Left lung (tissue), 10 donors: Measurements from ENCODE around the gene CRKL. TPM values are rescaled to one million over a fixed set of nuclear protein-coding genes. Genes with fewer than 3 reads are reported as not detected.

Experiments used
- ATAC-seq: fragments of 200-7000 bp; cut with Tn5 transposase; one replicate; pipeline ENCODE4 v1.9.1; 2020; ENCODE audit warnings: moderate library complexity
- DNase-seq, 4 donors: peaks; one replicate each; pipeline ENCODE4 v3.0.0-alpha.2; 2013 to 2020
- H3K27ac ChIP-seq, 2 donors: fragments of 200-600 bp; sonication (generic) in 1 of 2; one replicate each; pipeline versions ENCODE4 v1.5.0 to v1.8.0; 2020 to 2021
- H3K27me3 ChIP-seq, 2 donors: fragments of 200-600 bp; sonication (generic) in 1 of 2; one replicate each; pipeline versions ENCODE4 v1.5.0 to v1.8.0; 2020 to 2021
- H3K36me3 ChIP-seq, 2 donors: fragments of 200-600 bp; sonication (generic) in 1 of 2; one replicate each; pipeline versions ENCODE4 v1.5.0 to v1.8.0; 2020 to 2021
- H3K4me1 ChIP-seq, 2 donors: fragments of 200-600 bp; one replicate each; pipeline ENCODE4 v1.8.0; 2021
- H3K4me3 ChIP-seq, 2 donors: fragments of 200-600 bp; sonication (generic) in 1 of 2; one replicate each; pipeline versions ENCODE4 v1.5.0 to v1.8.0; 2020 to 2021; ENCODE audit warnings: mild to moderate bottlenecking in 1 of 2
- H3K9me3 ChIP-seq, 2 donors: fragments of 200-600 bp; sonication (generic) in 1 of 2; one replicate each; pipeline versions ENCODE4 v1.5.0 to v1.8.0; 2020 to 2021
- CTCF ChIP-seq, 2 donors: fragments of 200-600 bp; sonication (generic) in 1 of 2; IDR thresholded peaks; one replicate each; pipeline versions ENCODE4 v1.5.0 to v1.8.0; 2021; ENCODE audit warnings: antibody characterized with exemption in 2 of 2
- intact Hi-C, 2 donors: fragments of 100-400 bp; cut with DNase I; formaldehyde crosslinking; loops; one replicate each; pipeline versions ENCODE4 v1.11.2 to v1.14.2; 2022
- polyA plus RNA-seq, 6 donors: library from polyadenylated mRNA; unstranded; fragments of 120-200 nt; gene quantifications; one replicate each; pipeline ENCODE4 v1.2.1, GENCODE V29; 2013; ENCODE audit not compliant: insufficient read length in 6 of 6
- total RNA-seq, 2 donors: library from RNA; stranded (reverse); fragmentation: NEBNext Ultra II Directional; extraction: Animal tissue kit (Norgen Biotek cat#: 25700); gene quantifications; one replicate each; pipeline ENCODE4 v1.2.1, GENCODE V29; 2021
- donor health status: DM: no; HTN: yes; CAD: no.
- donor health status: DM: no; HTN: no; CAD: no.

The CRKL gene
- total and polyA plus RNA-seq, 8 donors: 56.7 to 67.4 (median 64.8) TPM

GRCh38 chr22:20998411-20999336 lies 81.5 kb downstream of the CRKL start:
- TF ChIP-seq CTCF (IDR thresholded peaks at IDR 0.05): no peak
- peaks cover 18 to 34% of the 10 kb centered on the region in 2 donors for H3K4me1 ChIP-seq
- no peak overlapping the region for H3K4me3 ChIP-seq
- no peak for ATAC-seq
- no peak overlapping the region for H3K27ac ChIP-seq
- H3K9me3 ChIP-seq: no peaks in the 10 kb centered on the region
- H3K36me3 ChIP-seq: peaks cover 0 to 68% of the 10 kb centered on the region in 2 donors
- H3K27me3 ChIP-seq: no peaks in the 10 kb centered on the region
- intact Hi-C loops: no loop called here
- no peak for DNase-seq

GRCh38 chr22:20999350-21000206 lies 82.4 kb downstream of the CRKL start:
- H3K4me3 ChIP-seq: peak overlapping the region in 1 of 2 donors; percentile 70
- peaks cover 0 to 58% of the 10 kb centered on the region in 2 donors for H3K36me3 ChIP-seq
- intact Hi-C loops: no loop called here
- no peaks in the 10 kb centered on the region for H3K9me3 ChIP-seq
- no peak for DNase-seq
- H3K27me3 ChIP-seq: no peaks in the 10 kb centered on the region
- no peak overlapping the region for H3K27ac ChIP-seq
- no peak for TF ChIP-seq CTCF (IDR thresholded peaks at IDR 0.05)
- no peak for ATAC-seq
- H3K4me1 ChIP-seq: peaks cover 18 to 36% of the 10 kb centered on the region in 2 donors

DNA sequence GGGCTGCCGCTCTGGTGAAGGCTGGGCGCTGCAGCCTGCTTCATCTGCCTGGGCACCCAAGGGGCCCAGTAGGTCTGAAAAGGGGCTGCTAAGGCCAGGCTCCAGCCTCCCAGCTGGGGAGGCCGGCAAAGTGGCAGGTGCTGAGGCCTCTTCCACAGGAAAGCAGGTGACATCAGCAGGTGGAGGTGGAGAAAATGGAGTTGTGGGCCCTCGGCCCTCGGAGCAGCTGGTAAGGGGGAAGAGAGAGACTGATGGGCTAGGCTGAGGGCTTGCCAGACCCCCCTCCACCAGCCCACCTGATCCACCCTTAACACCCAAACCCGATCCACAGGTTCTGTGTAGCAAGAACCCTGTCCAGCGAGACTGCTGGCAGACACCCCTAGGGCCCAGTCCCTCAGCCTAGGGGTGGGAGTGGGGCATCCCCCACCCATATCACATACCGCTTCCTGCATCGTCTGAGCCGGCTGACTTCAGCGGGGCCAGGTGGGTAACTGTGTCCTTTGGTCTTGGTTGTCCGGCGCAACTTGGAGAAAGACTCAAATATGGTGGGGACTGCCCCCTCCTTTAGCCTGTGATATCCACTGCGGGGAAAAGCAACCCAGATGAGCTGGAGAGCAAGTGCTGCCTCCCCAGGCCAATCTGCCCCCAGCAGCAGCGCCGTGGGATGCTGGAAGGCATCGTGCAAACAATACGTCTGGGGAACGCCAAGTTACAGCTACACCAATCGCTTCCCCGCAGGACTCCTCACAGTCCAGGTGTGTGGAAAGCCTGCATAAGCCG lies 83.2 kb downstream of the CRKL start:
- Histone ChIP-seq H3K36me3 (peaks cover 0 to 50% of the 10 kb centered on the region in 2 donors), H3K27ac (peak overlapping the region; percentile 98 to 99), H3K4me3 (peak overlapping the region; percentile 54 to 70), H3K27me3 (no peaks in the 10 kb centered on the region), H3K9me3 (no peaks in the 10 kb centered on the region), H3K4me1 (peaks cover 18 to 36% of the 10 kb centered on the region in 2 donors)
- TF ChIP-seq CTCF (IDR thresholded peaks at IDR 0.05): no peak
- ATAC-seq (no peak), DNase-seq (no peak)
- intact Hi-C loops: no loop called here

- Histone ChIP-seq H3K4me3 (peak overlapping the region; percentile 54 to 70), H3K4me1 (peaks cover 18 to 36% of the 10 kb centered on the region in 2 donors), H3K36me3 (peaks cover 0 to 43% of the 10 kb centered on the region in 2 donors), H3K9me3 (no peaks in the 10 kb centered on the region), H3K27ac (peak overlapping the region; percentile 98 to 99), H3K27me3 (no peaks in the 10 kb centered on the region)
- intact Hi-C loops: no loop called here
- no peak for DNase-seq
- no peak for ATAC-seq
- TF ChIP-seq CTCF (IDR thresholded peaks at IDR 0.05): no peak
Measured at GRCh38 chr22:21000987-21001600, 83.9 kb downstream of the CRKL start.
